ENCODE data around the gene CMPK2. TPM values are rescaled to one million over a fixed set of nuclear protein-coding genes. Genes with fewer than 3 reads are reported as not detected.

The CMPK2 gene
- total RNA-seq, 1 experiment from 2014 or later: 26.6 TPM

DNA sequence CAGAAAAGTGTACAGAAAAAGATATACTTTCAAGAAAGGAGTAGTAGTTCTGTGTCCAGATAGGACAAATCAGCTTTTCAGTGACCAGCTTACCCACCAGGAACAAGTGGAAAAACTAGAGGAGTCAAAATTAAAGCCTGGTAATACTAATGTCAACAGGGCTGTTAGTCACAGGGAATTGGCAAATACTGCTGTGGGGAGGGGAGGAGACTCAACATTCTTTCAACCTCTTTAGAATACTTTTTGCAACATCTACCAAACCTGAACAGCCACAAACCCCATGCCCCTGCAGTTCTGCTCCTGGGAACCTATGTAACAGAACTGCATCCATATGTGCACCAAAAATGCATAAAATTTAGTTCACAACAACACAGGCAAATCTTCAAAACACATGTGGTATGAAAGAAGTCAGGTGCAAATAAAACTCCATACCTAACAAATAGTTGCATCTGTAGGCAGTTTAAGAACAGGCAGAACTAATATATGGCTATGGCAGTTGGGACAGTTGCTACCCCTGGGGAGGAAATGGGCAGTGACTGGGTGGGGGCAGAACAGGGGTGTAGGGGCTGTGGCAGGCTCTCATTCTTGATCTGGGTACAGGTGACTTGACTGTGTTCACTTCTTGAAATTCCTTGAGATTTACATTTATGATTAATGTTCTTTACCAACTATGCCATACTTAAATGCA, 9.7 kb downstream of the CMPK2 start:
- H3K4me3 Mint-ChIP-seq (ENCODE audit: low read depth, unreplicated experiment): no peak overlapping the region
- TF ChIP-seq CTCF (IDR thresholded peaks at IDR 0.05; ENCODE audit: unreplicated experiment): no peak
- no peaks in the 10 kb centered on the region for H3K36me3 Mint-ChIP-seq (ENCODE audit: insufficient read depth, unreplicated experiment)
- intact Hi-C loops (cut with micrococcal nuclease; ENCODE audit: unreplicated experiment): no loop called here
- H3K27ac Mint-ChIP-seq (ENCODE audit: unreplicated experiment): no peak overlapping the region
- peaks cover 11% of the 10 kb centered on the region for H3K4me1 Mint-ChIP-seq (ENCODE audit: low read depth, unreplicated experiment)
- no TSS peak for BruUV-seq (replicated peaks)
- no peaks in the 10 kb centered on the region for H3K27me3 Mint-ChIP-seq (ENCODE audit: unreplicated experiment)
- H3K9me3 Mint-ChIP-seq (ENCODE audit: low read depth, unreplicated experiment): peaks cover 14% of the 10 kb centered on the region
- CTCF ChIA-PET: no interaction called here
- peak; percentile 33 for DNase-seq

DNA sequence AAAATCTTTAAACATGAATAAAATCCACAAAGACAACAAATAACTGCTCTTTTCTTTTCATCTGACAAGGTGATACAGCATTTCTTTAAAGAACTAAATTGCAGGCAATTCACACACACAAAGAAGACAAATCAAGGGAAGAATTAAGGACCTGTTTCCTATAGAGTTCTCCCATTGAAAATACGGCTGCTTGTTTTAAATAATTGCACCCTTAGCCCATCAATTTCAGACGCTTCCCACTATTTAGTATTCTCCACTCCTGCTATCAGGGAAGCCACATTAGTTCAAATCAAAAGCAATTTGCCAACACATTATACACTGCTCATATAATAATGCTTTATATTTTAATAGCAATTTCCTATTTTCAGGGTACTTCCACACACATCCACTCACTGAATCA, 11.3 kb downstream of the CMPK2 start:
- Mint-ChIP-seq H3K9me3 (ENCODE audit: low read depth, unreplicated experiment) (peaks cover 12% of the 10 kb centered on the region), H3K27me3 (ENCODE audit: unreplicated experiment) (no peaks in the 10 kb centered on the region), H3K27ac (ENCODE audit: unreplicated experiment) (no peak overlapping the region), H3K4me1 (ENCODE audit: low read depth, unreplicated experiment) (peaks cover 11% of the 10 kb centered on the region), H3K4me3 (ENCODE audit: low read depth, unreplicated experiment) (no peak overlapping the region), H3K36me3 (ENCODE audit: insufficient read depth, unreplicated experiment) (no peaks in the 10 kb centered on the region)
- TF ChIP-seq CTCF (IDR thresholded peaks at IDR 0.05; ENCODE audit: unreplicated experiment): no peak
- intact Hi-C loops (cut with micrococcal nuclease; ENCODE audit: unreplicated experiment): no loop called here
- DNase-seq: no peak
- BruUV-seq (replicated peaks): no TSS peak
- CTCF ChIA-PET: interaction anchor here (1.2 kb wide), 1 partner anchor 11 kb away, joined by 3 read pairs; the partner anchor contains the start of gene CMPK2

- TF ChIP-seq CTCF (IDR thresholded peaks at IDR 0.05; ENCODE audit: unreplicated experiment): no peak
- BruUV-seq (replicated peaks): no TSS peak
- DNase-seq: no peak
- H3K4me1 Mint-ChIP-seq (ENCODE audit: low read depth, unreplicated experiment): peaks cover 21% of the 10 kb centered on the region
- intact Hi-C loops (cut with micrococcal nuclease; ENCODE audit: unreplicated experiment): no loop called here
- no peaks in the 10 kb centered on the region for H3K36me3 Mint-ChIP-seq (ENCODE audit: insufficient read depth, unreplicated experiment)
- CTCF ChIA-PET: no interaction called here
- H3K27me3 Mint-ChIP-seq (ENCODE audit: unreplicated experiment): no peaks in the 10 kb centered on the region
- H3K4me3 Mint-ChIP-seq (ENCODE audit: low read depth, unreplicated experiment): no peak overlapping the region
- peaks cover 7% of the 10 kb centered on the region for H3K9me3 Mint-ChIP-seq (ENCODE audit: low read depth, unreplicated experiment)
- no peak overlapping the region for H3K27ac Mint-ChIP-seq (ENCODE audit: unreplicated experiment)
Observed at GRCh38 chr2:6852195-6852594, 13.5 kb downstream of the CMPK2 start.

GRCh38 chr2:6846967-6847681, 18.6 kb downstream of the CMPK2 start:
- H3K4me3 Mint-ChIP-seq (ENCODE audit: low read depth, unreplicated experiment): no peak overlapping the region
- no peak for TF ChIP-seq CTCF (IDR thresholded peaks at IDR 0.05; ENCODE audit: unreplicated experiment)
- H3K27ac Mint-ChIP-seq (ENCODE audit: unreplicated experiment): no peak overlapping the region
- no TSS peak for BruUV-seq (replicated peaks)
- peaks cover 16% of the 10 kb centered on the region for H3K9me3 Mint-ChIP-seq (ENCODE audit: low read depth, unreplicated experiment)
- H3K36me3 Mint-ChIP-seq (ENCODE audit: insufficient read depth, unreplicated experiment): no peaks in the 10 kb centered on the region
- CTCF ChIA-PET: interaction anchor here (0.5 kb wide), 1 partner anchor 10 kb away, joined by 5 read pairs; no protein-coding TSS in a partner anchor
- H3K27me3 Mint-ChIP-seq (ENCODE audit: unreplicated experiment): no peaks in the 10 kb centered on the region
- intact Hi-C loops (cut with micrococcal nuclease; ENCODE audit: unreplicated experiment): no loop called here
- H3K4me1 Mint-ChIP-seq (ENCODE audit: low read depth, unreplicated experiment): peaks cover 10% of the 10 kb centered on the region
- DNase-seq: peak; percentile 20

Measured in Calu3 (cell line).